ENCODE measurements around the gene FLRT3. TPM values are rescaled to one million over a fixed set of nuclear protein-coding genes. Genes with fewer than 3 reads are reported as not detected.

FLRT3 gene
- total RNA-seq, 1 donor from 2014 or later = 2.8 TPM

DNA sequence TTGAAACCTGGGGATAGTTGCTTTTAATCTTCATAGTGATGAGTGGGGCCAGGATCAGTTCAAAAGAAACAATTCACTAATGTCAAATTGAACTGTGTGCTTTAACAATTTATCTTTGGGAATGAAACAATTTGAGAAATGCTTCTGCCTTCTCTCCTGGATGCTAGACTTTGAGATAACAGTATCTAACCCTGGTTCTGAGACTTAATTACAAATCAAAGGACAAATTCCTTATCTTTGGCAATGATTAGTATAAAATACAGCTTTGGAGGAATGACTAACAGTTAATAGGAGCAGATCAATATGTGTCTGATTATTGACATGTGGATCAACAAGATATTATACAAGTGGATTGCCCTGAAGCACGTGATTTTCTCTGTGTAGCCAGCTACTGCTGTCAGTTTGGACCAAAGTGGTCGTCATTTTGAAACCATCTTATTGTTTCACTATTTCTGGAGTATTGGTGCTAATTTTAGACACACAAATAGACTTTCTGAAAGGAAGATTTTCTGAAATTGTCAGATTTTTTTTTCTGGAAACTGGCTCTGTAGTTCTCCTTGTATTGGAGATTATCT, 6.2 kb upstream of the FLRT3 start:
- DNase-seq (ENCODE audit: low read depth) = no peak
- TF ChIP-seq, protein P1, sequence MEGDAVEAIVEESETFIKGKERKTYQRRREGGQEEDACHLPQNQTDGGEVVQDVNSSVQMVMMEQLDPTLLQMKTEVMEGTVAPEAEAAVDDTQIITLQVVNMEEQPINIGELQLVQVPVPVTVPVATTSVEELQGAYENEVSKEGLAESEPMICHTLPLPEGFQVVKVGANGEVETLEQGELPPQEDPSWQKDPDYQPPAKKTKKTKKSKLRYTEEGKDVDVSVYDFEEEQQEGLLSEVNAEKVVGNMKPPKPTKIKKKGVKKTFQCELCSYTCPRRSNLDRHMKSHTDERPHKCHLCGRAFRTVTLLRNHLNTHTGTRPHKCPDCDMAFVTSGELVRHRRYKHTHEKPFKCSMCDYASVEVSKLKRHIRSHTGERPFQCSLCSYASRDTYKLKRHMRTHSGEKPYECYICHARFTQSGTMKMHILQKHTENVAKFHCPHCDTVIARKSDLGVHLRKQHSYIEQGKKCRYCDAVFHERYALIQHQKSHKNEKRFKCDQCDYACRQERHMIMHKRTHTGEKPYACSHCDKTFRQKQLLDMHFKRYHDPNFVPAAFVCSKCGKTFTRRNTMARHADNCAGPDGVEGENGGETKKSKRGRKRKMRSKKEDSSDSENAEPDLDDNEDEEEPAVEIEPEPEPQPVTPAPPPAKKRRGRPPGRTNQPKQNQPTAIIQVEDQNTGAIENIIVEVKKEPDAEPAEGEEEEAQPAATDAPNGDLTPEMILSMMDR (conservative IDR thresholded peaks at IDR 0.05; ENCODE audit: low read depth, low read length) = no peak
- H3K4me3 ChIP-seq (ENCODE audit: low read depth, low read length) = no peak overlapping the region

DNA sequence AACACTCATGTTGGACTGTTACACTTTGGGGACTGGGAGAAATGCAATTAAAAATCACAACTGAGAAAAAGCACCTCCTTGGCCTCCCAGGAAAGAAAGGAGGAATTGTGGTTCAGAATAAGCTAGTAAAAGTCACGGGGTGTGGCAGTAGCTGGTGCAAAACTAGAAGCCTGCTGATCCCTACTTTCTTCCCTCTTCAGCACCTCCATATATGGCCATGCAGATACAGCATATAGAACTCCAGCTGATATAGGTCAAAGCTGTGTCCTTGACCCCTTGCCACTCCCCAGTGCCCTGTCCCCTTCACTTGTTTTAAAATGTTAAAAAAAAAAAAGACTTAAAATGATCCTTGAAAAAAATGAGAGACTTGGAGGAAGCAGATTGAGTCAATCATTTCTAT, 5.5 kb upstream of the FLRT3 start:
- H3K4me3 ChIP-seq (ENCODE audit: low read depth, low read length) = no peak overlapping the region
- TF ChIP-seq, protein P1 (conservative IDR thresholded peaks at IDR 0.05; ENCODE audit: low read depth, low read length) = no peak
- no peak for DNase-seq (ENCODE audit: low read depth)

DNA sequence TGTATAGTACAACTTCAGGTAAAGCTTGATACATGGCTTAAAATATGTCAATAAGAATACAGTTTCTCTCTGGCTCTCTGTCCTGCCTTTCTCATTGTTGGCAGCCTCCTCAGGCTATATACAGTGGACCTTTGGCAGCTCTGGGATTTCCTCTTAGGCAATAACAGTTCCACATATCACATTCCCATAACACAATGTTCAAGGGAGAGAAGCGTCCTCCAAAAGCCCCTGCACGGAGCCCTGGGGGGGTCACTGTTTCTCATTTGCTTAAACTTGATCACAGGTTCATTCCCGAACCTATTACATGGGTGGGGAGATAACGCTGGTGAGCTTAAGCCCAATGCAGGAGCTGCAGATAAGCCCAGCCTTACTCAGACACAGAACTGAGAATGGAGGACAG, 4.4 kb upstream of the FLRT3 start:
- no peak overlapping the region for H3K4me3 ChIP-seq (ENCODE audit: low read depth, low read length)
- no peak for DNase-seq (ENCODE audit: low read depth)
- TF ChIP-seq, protein P1 (conservative IDR thresholded peaks at IDR 0.05; ENCODE audit: low read depth, low read length) = no peak

DNA sequence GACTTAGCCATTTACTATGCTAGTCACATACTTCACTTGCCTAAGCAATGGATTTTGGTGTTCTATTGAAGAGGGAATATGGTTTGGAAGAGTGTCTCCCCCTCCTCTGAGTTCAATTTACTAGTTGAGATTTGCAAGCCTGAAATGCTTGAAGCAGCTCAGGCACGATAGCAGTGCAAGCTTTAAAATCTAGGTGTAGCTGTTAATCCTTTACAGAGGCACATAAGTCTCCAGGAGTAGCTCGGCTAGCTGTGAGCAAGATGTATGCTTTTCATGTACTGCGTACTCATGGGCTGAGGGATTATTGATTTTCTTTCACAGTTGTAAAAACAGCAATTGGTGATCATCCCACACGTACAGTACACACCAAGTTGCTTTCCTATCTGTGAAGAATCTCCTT, 726 bp downstream of the FLRT3 start:
- no peak for DNase-seq (ENCODE audit: low read depth)
- peak overlapping the region; percentile 86 for H3K4me3 ChIP-seq (ENCODE audit: low read depth, low read length)
- TF ChIP-seq, protein P1 (conservative IDR thresholded peaks at IDR 0.05; ENCODE audit: low read depth, low read length) = no peak

DNA sequence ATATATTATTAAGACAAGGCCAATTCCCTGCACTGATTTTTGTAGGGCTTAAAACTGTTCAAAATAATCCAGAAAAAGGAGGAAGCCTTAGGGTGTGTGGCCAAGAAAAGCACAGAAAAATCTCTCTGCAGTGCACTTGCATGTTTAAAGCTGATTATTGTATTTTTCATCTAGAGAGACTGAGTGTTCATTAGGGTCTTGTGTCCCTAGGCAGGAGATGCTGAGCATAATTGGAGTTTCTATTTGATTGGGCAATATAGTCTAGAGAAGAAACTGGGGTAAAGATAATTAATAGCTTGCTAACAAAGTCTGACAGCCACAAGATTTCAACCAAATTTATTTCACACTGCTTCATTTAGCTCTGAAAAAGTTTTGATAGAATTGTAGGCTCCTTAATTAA, 2.4 kb downstream of the FLRT3 start:
- H3K4me3 ChIP-seq (ENCODE audit: low read depth, low read length) = peak overlapping the region; percentile 86
- TF ChIP-seq, protein P1 (conservative IDR thresholded peaks at IDR 0.05; ENCODE audit: low read depth, low read length) = no peak

DNA sequence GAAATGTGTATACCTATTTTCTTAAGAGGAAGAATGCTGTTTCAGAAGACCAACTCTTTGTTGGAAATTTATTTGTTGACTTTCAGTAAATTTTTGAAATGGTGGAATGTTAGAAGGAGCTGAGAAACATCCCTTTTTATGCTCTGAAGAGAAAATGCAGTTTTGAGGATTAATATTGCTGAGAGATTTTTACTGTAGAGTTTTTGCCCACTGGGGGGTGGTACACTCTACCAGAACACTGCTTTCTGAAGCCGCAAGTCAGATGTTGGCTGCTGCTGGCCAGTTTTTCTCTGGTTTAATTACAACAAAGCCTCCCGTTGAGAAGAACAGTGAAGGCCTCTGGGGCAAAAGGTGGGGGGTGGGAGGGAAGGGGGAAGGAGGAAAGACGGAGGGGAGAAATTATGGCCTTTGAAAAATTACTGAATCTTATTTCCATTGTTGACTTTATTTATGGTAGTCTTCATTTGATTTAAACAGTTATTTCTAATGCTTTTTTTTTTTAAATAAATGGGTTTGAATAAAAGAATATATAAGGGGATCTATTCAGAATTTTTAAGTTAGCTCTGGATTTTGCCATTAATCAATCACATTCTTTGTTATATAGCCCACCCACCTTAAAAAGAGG, 3.0 kb downstream of the FLRT3 start:
- no peak for DNase-seq (ENCODE audit: low read depth)
- peak overlapping the region; percentile 86 for H3K4me3 ChIP-seq (ENCODE audit: low read depth, low read length)
- TF ChIP-seq, protein P1 (conservative IDR thresholded peaks at IDR 0.05; ENCODE audit: low read depth, low read length) = peak; percentile 70

More for the DNA sequence above, 2.4 kb downstream of the FLRT3 start:
- no peak for DNase-seq (ENCODE audit: low read depth)

DNA sequence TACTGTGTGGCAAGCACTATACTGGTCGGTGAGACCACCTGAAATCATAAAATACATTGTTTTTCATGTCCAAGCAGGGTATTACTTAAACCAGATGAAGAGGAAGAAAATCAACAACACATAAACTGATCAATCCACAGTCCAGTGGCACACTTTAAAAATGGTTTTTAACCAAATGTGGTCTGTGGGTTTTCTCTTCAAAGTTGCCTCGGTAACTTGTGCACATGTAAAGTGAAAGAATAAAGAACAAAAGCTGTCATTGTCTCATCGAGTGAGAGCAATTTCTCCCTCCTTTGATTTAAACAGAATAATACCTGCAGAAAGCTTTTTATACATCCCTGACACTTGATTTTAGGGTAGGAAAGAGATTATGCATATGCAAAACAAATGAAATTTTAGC, 3.7 kb downstream of the FLRT3 start:
- peak overlapping the region; percentile 86 for H3K4me3 ChIP-seq (ENCODE audit: low read depth, low read length)
- DNase-seq (ENCODE audit: low read depth) = no peak
- TF ChIP-seq, protein P1 (conservative IDR thresholded peaks at IDR 0.05; ENCODE audit: low read depth, low read length) = no peak
